Measurements from ENCODE around the gene LDAH. TPM values are rescaled to one million over a fixed set of nuclear protein-coding genes. Genes with fewer than 3 reads are reported as not detected.

Gene LDAH
- total RNA-seq, 1 experiment from 2014 or later, result 17.8 TPM

DNA sequence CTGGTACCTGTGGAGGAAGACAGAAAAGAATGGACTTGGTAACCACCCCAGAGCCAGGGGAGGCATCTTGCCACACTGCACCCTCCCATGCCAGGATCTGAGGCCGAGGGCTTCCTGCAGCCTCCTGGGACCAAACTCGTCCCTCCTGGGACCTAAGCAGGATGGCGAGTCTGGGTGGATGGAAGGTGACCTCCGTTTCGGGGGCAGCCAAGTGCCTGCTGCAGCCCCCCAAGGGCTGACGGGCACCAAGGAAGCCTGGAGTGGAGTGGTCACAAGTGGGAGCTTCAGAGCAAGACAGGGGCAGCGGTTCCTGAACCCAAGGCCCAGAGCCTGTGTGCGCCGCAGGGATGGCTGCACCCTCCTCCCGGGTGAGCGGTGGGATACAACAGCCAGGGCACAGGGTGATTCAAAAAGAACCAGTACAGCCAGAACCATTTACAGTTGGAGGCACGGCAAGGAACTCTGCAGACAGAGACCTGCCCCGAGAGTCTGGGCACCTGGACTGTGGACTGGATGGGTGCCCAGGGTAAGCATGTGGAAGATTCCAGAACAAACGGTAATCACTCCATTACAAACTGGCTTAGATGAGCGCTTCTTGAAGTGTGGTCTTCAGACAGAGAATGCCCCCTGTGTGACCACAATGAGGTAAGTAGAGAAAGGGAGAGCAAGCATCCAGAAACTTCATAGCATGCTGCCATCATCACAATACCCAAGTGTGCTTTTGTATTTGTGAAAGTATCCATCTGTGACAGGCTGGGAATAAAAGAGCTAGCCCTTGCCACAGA is 184.1 kb downstream of the LDAH start:
- DNase-seq (ENCODE audit: low read depth), result no peak

DNA sequence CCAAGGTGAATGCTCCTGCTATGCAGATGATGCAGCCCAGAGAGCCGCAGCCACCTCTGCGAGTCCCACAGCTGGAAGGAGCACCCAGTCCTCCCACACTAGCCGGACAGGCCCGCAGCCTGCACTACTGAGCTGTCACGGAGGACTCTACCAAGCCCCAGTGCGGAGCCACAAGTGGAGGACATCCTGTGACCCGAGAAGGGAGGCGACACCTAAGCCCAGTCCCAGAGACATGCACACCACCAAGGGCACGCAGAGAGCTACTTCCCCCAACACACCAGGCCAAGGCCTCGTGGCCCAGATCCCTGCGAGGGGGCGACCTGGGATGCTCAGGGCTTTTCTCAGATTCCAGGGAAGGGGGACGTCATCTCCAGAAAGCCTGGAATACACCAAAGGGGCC is 184.9 kb downstream of the LDAH start:
- no peak for DNase-seq (ENCODE audit: low read depth)

DNA sequence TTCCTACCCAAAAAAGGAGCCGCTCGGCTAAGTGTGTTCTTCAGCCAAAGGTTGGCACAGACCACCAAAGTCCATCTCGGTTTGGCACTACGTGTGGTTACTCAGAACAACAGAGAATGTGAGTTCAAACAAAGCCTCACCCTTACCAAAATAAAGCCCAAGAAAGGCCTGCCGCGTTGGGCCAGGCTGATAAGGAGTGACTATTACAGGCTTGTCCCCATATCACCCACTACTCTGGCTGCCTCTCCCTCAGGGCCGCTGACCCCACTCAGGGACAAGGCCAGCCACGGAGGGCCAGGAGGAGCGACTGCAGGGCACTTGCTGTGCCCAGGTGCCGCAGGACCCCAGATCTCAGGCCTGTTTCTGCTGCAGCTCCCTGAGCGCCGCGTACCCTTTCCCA is 185.8 kb downstream of the LDAH start:
- DNase-seq (ENCODE audit: low read depth), result no peak

DNA sequence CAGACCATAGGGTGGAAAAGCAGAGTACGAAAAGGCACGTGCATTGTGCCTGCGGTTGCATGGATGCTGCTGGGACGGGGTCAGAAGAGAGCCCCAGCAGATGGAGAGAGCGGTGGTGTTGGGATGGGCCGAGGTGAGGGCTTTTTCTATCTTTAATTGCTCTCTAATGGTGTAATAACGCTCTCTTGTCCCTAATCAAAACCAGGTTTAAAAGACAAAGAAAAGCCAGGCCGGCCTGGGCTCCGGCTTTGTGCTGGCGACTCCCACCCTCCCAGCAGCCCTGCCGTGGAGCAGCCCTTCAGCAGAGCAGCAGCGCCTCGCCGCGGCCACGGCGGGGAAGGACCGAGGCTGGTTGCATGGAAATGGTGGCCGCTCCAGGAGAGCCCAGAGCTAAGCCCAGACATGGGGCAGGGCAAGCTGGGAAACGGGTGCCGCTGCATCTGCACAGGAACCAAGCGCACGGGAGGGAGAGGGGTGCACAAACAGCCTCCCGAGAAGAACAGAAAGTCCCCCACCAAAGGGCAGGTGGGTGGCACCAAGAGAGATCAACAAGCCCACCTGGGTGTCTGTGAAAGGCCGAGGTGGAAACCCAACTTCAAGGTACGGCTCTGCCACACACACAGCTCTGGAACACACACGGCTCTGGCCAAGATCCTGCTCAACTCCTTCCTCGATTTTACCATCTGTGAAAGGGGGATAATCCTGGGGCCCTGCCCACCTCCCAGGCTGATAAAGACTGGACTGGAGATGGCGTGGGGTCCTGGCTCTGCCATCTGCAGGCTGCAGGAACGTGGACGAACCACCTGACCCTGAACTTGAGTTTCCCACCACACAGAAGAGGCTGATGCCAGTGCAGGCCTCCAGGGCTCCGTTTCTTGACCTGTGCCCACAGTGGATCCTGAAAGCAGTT is 187.0 kb downstream of the LDAH start:
- DNase-seq (ENCODE audit: low read depth), result peak; percentile 76

DNA sequence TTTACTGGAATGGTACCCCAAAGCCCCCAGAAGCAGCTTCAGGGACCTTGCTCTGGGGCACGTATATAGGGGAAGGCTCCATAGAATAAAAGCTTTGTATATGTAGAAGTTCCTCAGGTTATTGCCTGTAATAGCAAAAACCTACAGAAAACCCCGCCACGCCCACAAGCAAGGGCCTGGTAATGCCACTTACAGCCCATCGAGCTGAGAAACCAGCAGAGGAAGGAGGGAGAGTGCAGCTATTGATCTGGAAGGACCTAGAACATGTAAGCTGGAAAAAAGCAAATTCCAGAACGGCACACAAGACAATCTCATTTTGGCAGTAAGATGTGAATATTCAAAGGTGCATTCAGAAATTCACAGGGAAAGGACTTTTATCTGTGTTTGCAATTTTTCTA is 187.8 kb downstream of the LDAH start:
- DNase-seq (ENCODE audit: low read depth), result no peak

DNA sequence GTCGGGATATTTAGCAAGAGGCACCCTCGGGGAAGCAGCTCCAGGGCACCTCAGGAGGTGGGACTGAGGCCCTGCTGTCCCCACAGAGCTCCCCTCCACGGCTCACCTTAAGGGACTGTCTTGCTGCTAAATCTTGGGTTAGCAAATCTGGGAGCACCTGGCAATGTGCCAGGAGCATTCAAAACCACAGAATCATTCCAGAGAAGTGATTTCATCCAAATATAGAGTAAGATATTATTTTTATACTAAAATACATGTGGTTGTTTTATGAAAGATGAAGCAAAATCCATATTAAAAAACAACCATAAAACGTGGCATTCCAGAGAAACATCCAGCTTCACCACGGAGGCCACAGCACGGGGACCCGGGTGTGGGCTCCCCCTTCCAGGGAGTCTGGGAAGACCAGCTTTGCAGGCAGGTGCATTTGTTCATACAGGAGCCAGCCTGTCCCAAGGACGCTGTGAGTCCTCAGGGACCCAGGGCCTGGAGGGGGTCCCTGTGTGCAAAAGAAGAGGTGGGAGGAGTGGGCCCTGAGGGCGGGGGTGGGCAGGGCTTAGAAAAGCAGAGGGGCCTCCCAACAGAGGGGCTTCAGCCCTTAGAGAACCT is 188.3 kb downstream of the LDAH start:
- peak; percentile 40 for DNase-seq (ENCODE audit: low read depth)

Other genes with a start within 250 kb of the LDAH start
- gene HS1BP3, start 172.0 kb downstream of the LDAH start, total RNA-seq (2014; rRNA removed; shearing (Covaris generic)), result 18.4 and 21.9 TPM in 2 replicates
- gene GDF7, start 156.0 kb downstream of the LDAH start, total RNA-seq (2014; rRNA removed; shearing (Covaris generic)), result 0.27 and 0.33 TPM in 2 replicates
- gene APOB, start 221.0 kb upstream of the LDAH start, total RNA-seq (2014; rRNA removed; shearing (Covaris generic)), result 0.27 TPM in 1 of 2 replicates, not detected in the other

Data from HT1080 (cell line).